A549 (cell line): ENCODE data around the gene CMYA5.

ENCODE experiments used
- NFE2L2 ChIP-seq: fragments of 150-350 bp; conservative IDR thresholded peaks from 2 replicates; pipeline ENCODE4 v1.6.1; 2014; ENCODE audit warnings: low read length
- RCOR1 ChIP-seq: fragments of 150-350 bp; IDR thresholded peaks from 2 replicates; pipeline ENCODE4 v1.6.1; 2014; ENCODE audit warnings: antibody characterized with exemption, low read length, low read depth

DNA sequence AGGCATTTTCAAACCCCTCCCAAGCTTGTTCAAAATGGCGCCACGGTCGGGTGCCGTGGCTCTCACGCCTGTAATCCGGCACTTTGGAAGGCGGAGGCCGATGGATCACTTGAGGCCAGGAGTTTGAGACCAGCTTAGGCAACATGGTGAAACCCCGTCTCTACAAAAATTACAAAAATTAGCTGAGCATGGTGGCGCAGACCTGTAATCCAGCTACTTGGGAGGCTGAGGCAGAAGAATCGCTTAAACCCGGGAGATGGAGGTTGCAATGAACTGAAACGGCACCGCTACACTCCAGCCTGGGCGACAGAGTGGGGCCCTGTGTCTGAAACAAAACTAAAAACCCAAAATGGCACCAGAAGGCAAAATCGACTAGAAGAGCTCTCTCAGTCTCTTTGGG lies 159.4 kb downstream of the CMYA5 start:
- no peak for TF ChIP-seq NFE2L2
- no peak for TF ChIP-seq RCOR1
